GM23338 (cell line): ENCODE data around the gene FOXM1. TPM values are rescaled to one million over a fixed set of nuclear protein-coding genes. Genes with fewer than 3 reads are reported as not detected.

Experiments
- ATAC-seq: fragments of 200-7000 bp; cut with Tn5 transposase; 3 replicates; pipeline ENCODE4 v1.9.1; 2020
- DNase-seq: peaks from one replicate; pipeline ENCODE4 v3.0.0-alpha.2; 2015; ENCODE audit warnings: low spot score
- H2AFZ ChIP-seq: fragments of 200-600 bp; sonication (generic); 2 replicates; pipeline ENCODE4 v1.8.0; 2016; ENCODE audit warnings: antibody characterized with exemption, mild to moderate bottlenecking, moderate library complexity
- H3F3A ChIP-seq: fragments of 200-600 bp; sonication (generic); replicated peaks from 2 replicates; pipeline ENCODE4 v1.8.0; 2017; ENCODE audit warnings: antibody characterized with exemption, mixed run types, low read depth
- H3K27ac ChIP-seq: fragments of 200-600 bp; sonication (generic); 2 replicates; pipeline ENCODE4 v1.6.1; 2016; ENCODE audit warnings: low read depth
- H3K27me3 ChIP-seq: fragments of 200-600 bp; sonication (generic); 2 replicates; pipeline ENCODE4 v1.8.0; 2016; ENCODE audit warnings: mild to moderate bottlenecking, mixed run types, moderate library complexity; ENCODE audit not compliant: insufficient read depth
- H3K36me3 ChIP-seq: fragments of 200-600 bp; sonication (generic); 2 replicates; pipeline ENCODE4 v1.8.0; 2016; ENCODE audit warnings: mild to moderate bottlenecking; ENCODE audit not compliant: insufficient read depth
- H3K4me1 ChIP-seq: fragments of 200-600 bp; sonication (generic); 2 replicates; pipeline ENCODE4 v1.8.0; 2016; ENCODE audit warnings: mild to moderate bottlenecking, moderate library complexity; ENCODE audit not compliant: insufficient read depth
- H3K4me2 ChIP-seq: fragments of 200-600 bp; sonication (generic); 2 replicates; pipeline ENCODE4 v1.7.1; 2017; ENCODE audit warnings: mixed run types
- H3K4me3 ChIP-seq: fragments of 200-600 bp; sonication (generic); 2 replicates; pipeline ENCODE4 v1.6.1; 2016; ENCODE audit warnings: mixed run types
- H3K79me2 ChIP-seq: fragments of 200-600 bp; sonication (generic); replicated peaks from 2 replicates; pipeline ENCODE4 v1.8.0; 2017; ENCODE audit warnings: mild to moderate bottlenecking; ENCODE audit not compliant: insufficient read depth
- H3K9me2 ChIP-seq: fragments of 200-600 bp; sonication (generic); 2 replicates; pipeline ENCODE4 v1.8.0; 2017; ENCODE audit not compliant: insufficient read depth
- H4K20me1 ChIP-seq: fragments of 200-600 bp; sonication (generic); replicated peaks from 2 replicates; pipeline ENCODE4 v1.8.0; 2017; ENCODE audit warnings: mild to moderate bottlenecking; ENCODE audit not compliant: insufficient read depth
- H3K27ac Mint-ChIP-seq: 2 replicates; pipeline ENCODE4 v1.8.0; 2020; ENCODE audit warnings: inconsistent platforms, mild to moderate bottlenecking, moderate library complexity, mixed read lengths
- H3K27me3 Mint-ChIP-seq: 3 replicates; pipeline ENCODE4 v1.8.0; 2022; ENCODE audit warnings: low read depth, mild to moderate bottlenecking, moderate library complexity, mixed read lengths, inconsistent platforms; ENCODE audit not compliant: insufficient read depth, poor library complexity
- H3K36me3 Mint-ChIP-seq: 3 replicates; pipeline ENCODE4 v1.8.0; 2021; ENCODE audit warnings: low read depth, mild to moderate bottlenecking, inconsistent platforms, moderate library complexity, mixed read lengths
- H3K4me1 Mint-ChIP-seq: 3 replicates; pipeline ENCODE4 v1.8.0; 2020; ENCODE audit warnings: mild to moderate bottlenecking, inconsistent platforms, mixed read lengths
- H3K4me3 Mint-ChIP-seq: 3 replicates; pipeline ENCODE4 v1.8.0; 2021; ENCODE audit warnings: moderate library complexity, mild to moderate bottlenecking, inconsistent platforms, mixed read lengths
- H3K9me3 Mint-ChIP-seq: 3 replicates; pipeline ENCODE4 v1.8.0; 2020; ENCODE audit warnings: moderate library complexity, mild to moderate bottlenecking, inconsistent platforms, mixed read lengths
- CTCF ChIP-seq, 2 experiments: fragments of 200-600 bp in 1 of 2; sonication (generic) in 1 of 2; conservative IDR thresholded peaks; 2 replicates each; pipeline versions ENCODE4 v1.5.1 to v1.6.1; 2016 to 2017; ENCODE audit warnings: antibody characterized with exemption in 2 of 2, low read depth in 2 of 2, mild to moderate bottlenecking in 2 of 2, moderate library complexity in 1 of 2
- STAT1 ChIP-seq: IDR thresholded peaks from one replicate; pipeline ENCODE4 v1.6.1; 2016; ENCODE audit warnings: antibody characterized with exemption; ENCODE audit not compliant: unreplicated experiment
- ZNF114 ChIP-seq: fragments of 250-450 bp; sonication (Bioruptor Pico); IDR thresholded peaks from 2 replicates; pipeline ENCODE4 v1.5.0; 2020; ENCODE audit warnings: mild to moderate bottlenecking, moderate library complexity
- ZNF462 ChIP-seq: fragments of 250-450 bp; sonication (Bioruptor Pico); IDR thresholded peaks from 2 replicates; pipeline ENCODE4 v1.5.0; 2020; ENCODE audit warnings: mild to moderate bottlenecking, moderate library complexity
- polyA plus RNA-seq: library from polyadenylated mRNA; unstranded; fragments of >200 nt; fragmentation: Nextera tagmentation; extraction: Ambion mirVana; gene quantifications from 2 replicates; pipeline ENCODE4 v1.2.1, GENCODE V29; 2016
- total RNA-seq: library from RNA; depleted of rRNA; stranded (reverse); fragments of >200 nt; shearing (Covaris generic); gene quantifications from 2 replicates; pipeline ENCODE4 v1.2.3, GENCODE V29; 2014

Gene FOXM1
- total and polyA plus RNA-seq, 2 experiments from 2014 or later, result 31.0 to 98.1 TPM

- Histone ChIP-seq H3F3A (0 out of 2 replicates have a peak, but pooled peaks cover 7% of the 10 kb centered on the region), H3K4me1 (peaks cover 8% of the 10 kb centered on the region; the same call in 1 of the 2 replicates), H3K4me2 (no peak overlapping the region), H3K9me2 (no peaks in the 10 kb centered on the region), H4K20me1 (peaks cover 9% of the 10 kb centered on the region; the same call in 1 of the 2 replicates), H2AFZ (no peak overlapping the region), H3K79me2 (no peaks in the 10 kb centered on the region), H3K36me3 (peaks cover 18% of the 10 kb centered on the region; the same call in 1 of the 2 replicates), H3K27ac (no peak overlapping the region), H3K4me3 (no peak overlapping the region), H3K27me3 (no peaks in the 10 kb centered on the region)
- ATAC-seq, result no peak
- no peak for DNase-seq
- Mint-ChIP-seq H3K36me3 (peaks cover 27% of the 10 kb centered on the region), H3K9me3 (no peaks in the 10 kb centered on the region), H3K27ac (no peak overlapping the region), H3K4me3 (no peak overlapping the region), H3K27me3 (peaks cover 26% of the 10 kb centered on the region), H3K4me1 (peaks cover 18% of the 10 kb centered on the region)
- no peak for TF ChIP-seq ZNF114 (CRISPR knock-in tag)
These were observed 21.4 kb downstream of the FOXM1 start for GRCh38 chr12:2855546-2855945.

GRCh38 chr12:2854669-2855453, 22.1 kb downstream of the FOXM1 start:
- Mint-ChIP-seq H3K4me1 (peaks cover 18% of the 10 kb centered on the region), H3K27ac (no peak overlapping the region), H3K27me3 (peaks cover 24% of the 10 kb centered on the region), H3K36me3 (peaks cover 20% of the 10 kb centered on the region), H3K4me3 (no peak overlapping the region), H3K9me3 (no peaks in the 10 kb centered on the region)
- Histone ChIP-seq H3K4me3 (no peak overlapping the region), H3K4me2 (no peak overlapping the region), H4K20me1 (peaks cover 9% of the 10 kb centered on the region; the same call in 1 of the 2 replicates), H3K79me2 (no peaks in the 10 kb centered on the region), H3K27ac (no peak overlapping the region), H3F3A (0 out of 2 replicates have a peak, but pooled peaks cover 7% of the 10 kb centered on the region), H3K4me1 (peaks cover 8% of the 10 kb centered on the region; the same call in 1 of the 2 replicates), H3K27me3 (no peaks in the 10 kb centered on the region), H3K36me3 (peaks cover 12% of the 10 kb centered on the region; the same call in 1 of the 2 replicates), H2AFZ (no peak overlapping the region), H3K9me2 (no peaks in the 10 kb centered on the region)
- DNase-seq, result no peak
- 0 out of 4 replicates have a peak, but pooled peaks of 1 of the 2 experiments have one; percentile 14 for TF ChIP-seq CTCF (conservative IDR thresholded peaks at IDR 0.05; ENCODE audit: low read depth in 2 of 2)
- TF ChIP-seq ZNF462 (CRISPR knock-in tag), result no peak
- no peak for TF ChIP-seq STAT1
- no peak for TF ChIP-seq ZNF114 (CRISPR knock-in tag)
- ATAC-seq, result no peak
